Panc1 (cell line): ENCODE measurements around the gene MYL5. TPM values are rescaled to one million over a fixed set of nuclear protein-coding genes. Genes with fewer than 3 reads are reported as not detected.
A peak's percentile ranks its signal among the peaks of the same experiment; 100 is the strongest.

ENCODE experiments used
- ATAC-seq: fragments of 200-7000 bp; cut with Tn5 transposase; 2 replicates; pipeline ENCODE4 v1.9.1; 2020; ENCODE audit warnings: mild to moderate bottlenecking, moderate library complexity
- BruUV-seq: library from RNA; stranded (reverse); fragments of 400-500 nt; replicated peaks from 2 replicates; lab custom pipeline; 2021; lab: Mats Ljungman, UMichigan
- CTCF ChIA-PET: fragments of 300-600 bp; sonication (Branson Sonifier 250); formaldehyde crosslinking; loops from one replicate; lab custom pipeline; 2022; ENCODE audit warnings: antibody characterized with exemption; lab: Charles Lee
- POLR2A ChIA-PET: fragments of 300-600 bp; sonication (Branson Sonifier 250); formaldehyde crosslinking; loops from one replicate; lab custom pipeline; 2022; ENCODE audit warnings: antibody characterized with exemption; lab: Charles Lee
- DNase-seq: peaks from one replicate; pipeline ENCODE4 v3.0.0-alpha.2; 2010; ENCODE audit warnings: low read depth, low spot score
- H3K27ac ChIP-seq: 2 replicates; pipeline ENCODE4 v1.5.1; 2011; ENCODE audit warnings: mild to moderate bottlenecking, low read length, inconsistent platforms
- H3K27me3 ChIP-seq: fragments of 200-500 bp; sonication (Bioruptor generic); 2 replicates; pipeline ENCODE4 v1.6.0; 2014; ENCODE audit warnings: low read length, inconsistent platforms; ENCODE audit not compliant: control insufficient read depth, insufficient read depth
- H3K36me3 ChIP-seq: fragments of 200-500 bp; sonication (Bioruptor generic); 2 replicates; pipeline ENCODE4 v1.5.1; 2014; ENCODE audit warnings: inconsistent platforms, mild to moderate bottlenecking, low read length, moderate library complexity; ENCODE audit not compliant: control insufficient read depth, insufficient read depth
- H3K4me1 ChIP-seq: 2 replicates; pipeline ENCODE4 v1.5.1; 2011; ENCODE audit warnings: inconsistent platforms, mild to moderate bottlenecking, low read length, moderate library complexity; ENCODE audit not compliant: control insufficient read depth, insufficient read depth
- H3K4me3 ChIP-seq, 2 experiments: 2 replicates each; pipeline ENCODE4 v1.5.1; 2011 to 2012; ENCODE audit warnings: low read depth in 2 of 2, low read length in 2 of 2, mild to moderate bottlenecking in 2 of 2, inconsistent platforms in 1 of 2, moderate library complexity in 1 of 2
- H3K9me3 ChIP-seq: fragments of 200-500 bp; sonication (Bioruptor generic); 2 replicates; pipeline ENCODE4 v1.5.1; 2014; ENCODE audit warnings: low read depth, mild to moderate bottlenecking, inconsistent platforms, low read length, moderate library complexity; ENCODE audit not compliant: control insufficient read depth, insufficient read depth
- CTCF ChIP-seq: fragments of 450-650 bp; IDR thresholded peaks from 2 replicates; pipeline ENCODE4 v1.5.1; 2017; ENCODE audit warnings: mild to moderate bottlenecking
- POLR2AphosphoS5 ChIP-seq: IDR thresholded peaks from 2 replicates; pipeline ENCODE4 v1.6.1; 2012; ENCODE audit warnings: mild to moderate bottlenecking, low read depth, low read length, moderate library complexity
- REST ChIP-seq, 2 experiments: IDR thresholded peaks; 2 replicates each; pipeline ENCODE4 v1.6.1; 2011 to 2012; ENCODE audit warnings: low read depth in 2 of 2, control low read depth in 1 of 2, low read length in 1 of 2, mild to moderate bottlenecking in 1 of 2, moderate library complexity in 1 of 2; ENCODE audit not compliant: insufficient read depth in 1 of 2
- SIN3A ChIP-seq: IDR thresholded peaks from 2 replicates; pipeline ENCODE4 v1.6.1; 2012; ENCODE audit warnings: low read depth, mild to moderate bottlenecking, low read length, moderate library complexity, borderline replicate concordance; ENCODE audit not compliant: insufficient read depth
- TCF7L2 ChIP-seq: IDR thresholded peaks from 2 replicates; pipeline ENCODE4 v1.6.1; 2011; ENCODE audit warnings: mild to moderate bottlenecking, low read depth, low read length, inconsistent platforms
- in situ Hi-C: cut with HindIII; loops from 2 replicates; pipeline ENCODE4 v1.10.0; 2016; ENCODE audit warnings: low sequenced_read_pairs, low pct_unique_long_range_greater_than_20kb
- intact Hi-C: fragments of 100-400 bp; cut with micrococcal nuclease; formaldehyde crosslinking; loops from one replicate; pipeline ENCODE4 v1.10.0; 2022; ENCODE audit not compliant: unreplicated experiment
- total RNA-seq: library from RNA; stranded (reverse); gene quantifications from one replicate; pipeline ENCODE4 v1.2.1, GENCODE V29; 2021; ENCODE audit not compliant: unreplicated experiment

Gene MYL5
- total RNA-seq, 1 experiment from 2014 or later: 12.0 TPM

- TSS peak; percentile 50 for BruUV-seq
- ChIA-PET POLR2A (no interaction called here), CTCF (no interaction called here)
- DNase-seq: no peak
- H3K4me1 ChIP-seq: no peaks in the 10 kb centered on the region
- no peak for ATAC-seq
- no peaks in the 10 kb centered on the region for H3K27me3 ChIP-seq
- no peak overlapping the region for H3K27ac ChIP-seq
- TF ChIP-seq POLR2AphosphoS5: no peak
- TF ChIP-seq TCF7L2: no peak
- TF ChIP-seq REST (IDR thresholded peaks at IDR 0.05; ENCODE audit: insufficient read depth in 1 of 2, low read depth in 2 of 2, low read length in 1 of 2): no peak
- TF ChIP-seq SIN3A: no peak
- TF ChIP-seq CTCF: no peak
- no peak overlapping the region for H3K4me3 ChIP-seq
- in situ Hi-C loops: no loop called here
- intact Hi-C loops: no loop called here
- H3K9me3 ChIP-seq: no peaks in the 10 kb centered on the region
- no peaks in the 10 kb centered on the region for H3K36me3 ChIP-seq
These were observed 37.8 kb downstream of the MYL5 start for GRCh38 chr4:712093-712492.

GRCh38 chr4:712916-713632, 38.7 kb downstream of the MYL5 start:
- Histone ChIP-seq H3K9me3 (no peaks in the 10 kb centered on the region), H3K36me3 (no peaks in the 10 kb centered on the region), H3K27ac (no peak overlapping the region), H3K4me3 (no peak overlapping the region), H3K4me1 (no peaks in the 10 kb centered on the region), H3K27me3 (no peaks in the 10 kb centered on the region)
- intact Hi-C loops (no loop called here), in situ Hi-C loops (no loop called here)
- ChIA-PET POLR2A (no interaction called here), CTCF (no interaction called here)
- DNase-seq (no peak), ATAC-seq (no peak)
- TF ChIP-seq TCF7L2: no peak
- BruUV-seq: no TSS peak

GRCh38 chr4:714087-714486, 39.7 kb downstream of the MYL5 start:
- Histone ChIP-seq H3K27me3 (no peaks in the 10 kb centered on the region), H3K27ac (no peak overlapping the region), H3K4me3 (no peak overlapping the region), H3K9me3 (no peaks in the 10 kb centered on the region), H3K4me1 (no peaks in the 10 kb centered on the region), H3K36me3 (no peaks in the 10 kb centered on the region)
- ATAC-seq (no peak), DNase-seq (no peak)
- intact Hi-C loops (no loop called here), in situ Hi-C loops (no loop called here)
- TF ChIP-seq REST (IDR thresholded peaks at IDR 0.05; ENCODE audit: insufficient read depth in 1 of 2, low read depth in 2 of 2, low read length in 1 of 2) (no peak), TCF7L2 (no peak), SIN3A (no peak), POLR2AphosphoS5 (no peak), CTCF (no peak)
- ChIA-PET CTCF (no interaction called here), POLR2A (no interaction called here)
- no TSS peak for BruUV-seq
